Right renal pelvis (tissue), 4 donors: ENCODE data around the gene IRS1. TPM values are rescaled to one million over a fixed set of nuclear protein-coding genes. Genes with fewer than 3 reads are reported as not detected.
"Not testable (repeated sequence)": the region's sequence is repeated elsewhere in the genome, so short reads cannot be mapped to it uniquely, and the experiment has no call there.

Experiments used
- DNase-seq, 4 donors: peaks; one replicate each; pipeline ENCODE4 v3.0.0-alpha.2; 2013; ENCODE audit warnings: low read depth in 4 of 4, low spot score in 3 of 4, missing footprints in 1 of 4
- polyA plus RNA-seq, 4 donors: library from polyadenylated mRNA; unstranded; fragments of 120-200 nt; gene quantifications; one replicate each; pipeline ENCODE4 v1.2.1, GENCODE V29; 2013; ENCODE audit not compliant: insufficient read length in 4 of 4

Gene IRS1
- 10 to 100 TPM; 13.0 to 15.3 (median 13.5) TPM for polyA plus RNA-seq

GRCh38 chr2:226799211-226799975 lies at the start of gene IRS1:
IRS1 (minus strand) TSS chr2:226799820; CDS start chr2:226798738, 1,082 bp downstream.
- DNase-seq: peak in 3 of 4 donors; percentile 61 to 70 (median 62)

- DNase-seq: no peak
Measured at GRCh38 chr2:226849349-226849748, 49.7 kb upstream of the IRS1 start.

- DNase-seq: no peak
Measured at GRCh38 chr2:226847511-226847910, 47.9 kb upstream of the IRS1 start.

- DNase-seq: no peak
Measured at GRCh38 chr2:226847090-226847489, 47.5 kb upstream of the IRS1 start.

GRCh38 chr2:226845386-226846116 lies 45.9 kb upstream of the IRS1 start:
- no peak for DNase-seq

GRCh38 chr2:226843001-226843400 lies 43.4 kb upstream of the IRS1 start:
- not testable (repeated sequence) for DNase-seq

- DNase-seq: no peak
Measured at GRCh38 chr2:226839951-226840350, 40.3 kb upstream of the IRS1 start.

GRCh38 chr2:226839161-226839560 lies 39.5 kb upstream of the IRS1 start:
- DNase-seq: no peak

GRCh38 chr2:226838722-226839121 lies 39.1 kb upstream of the IRS1 start:
- no peak for DNase-seq

GRCh38 chr2:226837787-226838603 lies 38.4 kb upstream of the IRS1 start:
- no peak for DNase-seq

GRCh38 chr2:226837334-226837733 lies 37.7 kb upstream of the IRS1 start:
- no peak for DNase-seq

GRCh38 chr2:226836548-226836885 lies 36.9 kb upstream of the IRS1 start:
- no peak for DNase-seq

- DNase-seq: peak; percentile 86 to 89 (median 87)
Measured at GRCh38 chr2:226835796-226836547, 36.4 kb upstream of the IRS1 start, which contains the start of gene RHBDD1. RHBDD1 (plus strand) TSS chr2:226836054; CDS start chr2:226864694, 28,640 bp downstream.

GRCh38 chr2:226835420-226835795 lies 35.8 kb upstream of the IRS1 start:
- DNase-seq: no peak

- not testable (repeated sequence) for DNase-seq
Measured at GRCh38 chr2:226834880-226835279, 35.3 kb upstream of the IRS1 start.

GRCh38 chr2:226832061-226832460 lies 32.4 kb upstream of the IRS1 start:
- DNase-seq: no peak

GRCh38 chr2:226831266-226831665 lies 31.6 kb upstream of the IRS1 start:
- DNase-seq: no peak

GRCh38 chr2:226829721-226830631 lies 30.4 kb upstream of the IRS1 start:
- DNase-seq: no peak

GRCh38 chr2:226828191-226828590 lies 28.6 kb upstream of the IRS1 start:
- DNase-seq: no peak
